GM12892 (cell line): ENCODE data around the gene ZC3H10.

ENCODE experiments used
- POLR2A ChIP-seq: IDR thresholded peaks from 2 replicates; pipeline ENCODE4 v1.6.1; 2011; ENCODE audit warnings: low read depth, low read length, control low read depth
- POLR2AphosphoS5 ChIP-seq: IDR thresholded peaks from 2 replicates; pipeline ENCODE4 v1.6.1; 2011; ENCODE audit warnings: low read depth, low read length, control low read depth
- TAF1 ChIP-seq: IDR thresholded peaks from 2 replicates; pipeline ENCODE4 v1.6.1; 2011; ENCODE audit warnings: low read depth, mild to moderate bottlenecking, control low read depth, low read length, borderline replicate concordance

GRCh38 chr12:56074396-56074795, 43.7 kb upstream of the ZC3H10 start:
- no peak for TF ChIP-seq TAF1
- TF ChIP-seq POLR2AphosphoS5 = no peak
- TF ChIP-seq POLR2A = no peak
